ENCODE results near the gene NKTR. TPM values are rescaled to one million over a fixed set of nuclear protein-coding genes. Genes with fewer than 3 reads are reported as not detected.

Gene NKTR
- total RNA-seq, 3 donors from 2014 or later = 61.4 to 75.6 (median 70.5) TPM

DNA sequence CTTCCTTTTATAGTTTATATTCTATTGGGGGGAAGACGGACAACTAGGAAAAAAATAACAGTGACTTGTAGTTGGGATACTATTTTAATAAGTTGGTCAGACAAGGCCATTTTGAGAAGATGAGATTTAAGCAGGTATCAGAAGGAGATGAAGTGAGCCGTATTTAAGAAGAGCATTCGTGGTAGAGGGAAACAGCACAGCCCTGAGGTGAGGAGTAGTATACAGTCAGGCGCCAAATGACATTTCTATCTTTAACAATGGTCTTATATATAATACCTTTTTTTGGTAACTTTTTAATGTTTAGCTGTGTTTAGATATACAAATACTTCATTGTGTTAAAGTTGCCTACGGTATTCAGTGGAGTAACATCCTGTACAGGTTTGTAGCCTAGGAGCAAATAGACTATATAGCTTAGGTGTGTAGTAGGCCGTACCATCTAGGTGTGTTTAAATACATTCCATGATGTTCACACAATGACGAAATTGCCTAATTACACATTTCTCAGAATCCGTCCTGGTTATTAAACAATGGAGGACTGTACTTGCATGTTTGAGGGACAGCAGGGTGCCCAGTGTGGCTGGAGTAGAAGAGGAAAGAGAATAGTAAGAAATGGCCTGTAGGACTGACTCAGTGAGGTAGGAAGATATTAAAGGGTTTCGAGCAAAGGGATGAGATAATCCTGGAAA lies 1.6 kb downstream of the NKTR start:
- DNase-seq = no peak
- TF ChIP-seq, protein P1, sequence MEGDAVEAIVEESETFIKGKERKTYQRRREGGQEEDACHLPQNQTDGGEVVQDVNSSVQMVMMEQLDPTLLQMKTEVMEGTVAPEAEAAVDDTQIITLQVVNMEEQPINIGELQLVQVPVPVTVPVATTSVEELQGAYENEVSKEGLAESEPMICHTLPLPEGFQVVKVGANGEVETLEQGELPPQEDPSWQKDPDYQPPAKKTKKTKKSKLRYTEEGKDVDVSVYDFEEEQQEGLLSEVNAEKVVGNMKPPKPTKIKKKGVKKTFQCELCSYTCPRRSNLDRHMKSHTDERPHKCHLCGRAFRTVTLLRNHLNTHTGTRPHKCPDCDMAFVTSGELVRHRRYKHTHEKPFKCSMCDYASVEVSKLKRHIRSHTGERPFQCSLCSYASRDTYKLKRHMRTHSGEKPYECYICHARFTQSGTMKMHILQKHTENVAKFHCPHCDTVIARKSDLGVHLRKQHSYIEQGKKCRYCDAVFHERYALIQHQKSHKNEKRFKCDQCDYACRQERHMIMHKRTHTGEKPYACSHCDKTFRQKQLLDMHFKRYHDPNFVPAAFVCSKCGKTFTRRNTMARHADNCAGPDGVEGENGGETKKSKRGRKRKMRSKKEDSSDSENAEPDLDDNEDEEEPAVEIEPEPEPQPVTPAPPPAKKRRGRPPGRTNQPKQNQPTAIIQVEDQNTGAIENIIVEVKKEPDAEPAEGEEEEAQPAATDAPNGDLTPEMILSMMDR (IDR thresholded peaks at IDR 0.05) = no peak
- H3K4me1 ChIP-seq (ENCODE audit: low read depth) = peaks cover 19% of the 10 kb centered on the region

DNA sequence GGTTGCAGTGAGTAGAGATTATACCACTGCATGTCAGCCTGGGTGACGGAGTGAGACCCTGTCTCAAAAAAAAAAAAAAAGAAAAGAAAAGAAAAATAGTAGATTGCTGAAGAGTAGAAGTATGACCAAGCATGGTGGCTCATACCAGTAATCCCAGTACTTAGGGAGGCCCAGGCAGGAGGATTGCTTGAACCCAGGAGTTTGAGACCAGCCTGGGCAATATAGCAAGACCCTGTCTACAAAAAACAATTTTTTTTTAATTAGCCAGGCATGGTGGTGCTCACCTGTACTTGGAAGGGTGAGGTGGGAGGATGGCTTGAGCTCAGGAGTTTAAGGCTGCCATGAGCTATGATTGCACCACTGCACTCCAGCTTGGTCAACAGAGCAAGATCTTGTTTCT lies 2.5 kb downstream of the NKTR start:
- ATAC-seq (no peak), DNase-seq (no peak)
- no peak overlapping the region for H3K4me3 ChIP-seq
- no peaks in the 10 kb centered on the region for H3K9me3 ChIP-seq
- TF ChIP-seq, protein P1 (IDR thresholded peaks at IDR 0.05) = no peak
- intact Hi-C loops (cut with DNase I, micrococcal nuclease) = no loop called here
- H3K36me3 ChIP-seq (ENCODE audit: low read depth) = no peaks in the 10 kb centered on the region
- H3K4me1 ChIP-seq (ENCODE audit: low read depth) = peaks cover 19% of the 10 kb centered on the region

More for the DNA sequence above, 1.6 kb downstream of the NKTR start:
- Histone ChIP-seq H3K9me3 (no peaks in the 10 kb centered on the region), H3K4me3 (no peak overlapping the region), H3K36me3 (ENCODE audit: low read depth) (no peaks in the 10 kb centered on the region)
- no peak for ATAC-seq
- intact Hi-C loops (cut with DNase I, micrococcal nuclease) = no loop called here

DNA sequence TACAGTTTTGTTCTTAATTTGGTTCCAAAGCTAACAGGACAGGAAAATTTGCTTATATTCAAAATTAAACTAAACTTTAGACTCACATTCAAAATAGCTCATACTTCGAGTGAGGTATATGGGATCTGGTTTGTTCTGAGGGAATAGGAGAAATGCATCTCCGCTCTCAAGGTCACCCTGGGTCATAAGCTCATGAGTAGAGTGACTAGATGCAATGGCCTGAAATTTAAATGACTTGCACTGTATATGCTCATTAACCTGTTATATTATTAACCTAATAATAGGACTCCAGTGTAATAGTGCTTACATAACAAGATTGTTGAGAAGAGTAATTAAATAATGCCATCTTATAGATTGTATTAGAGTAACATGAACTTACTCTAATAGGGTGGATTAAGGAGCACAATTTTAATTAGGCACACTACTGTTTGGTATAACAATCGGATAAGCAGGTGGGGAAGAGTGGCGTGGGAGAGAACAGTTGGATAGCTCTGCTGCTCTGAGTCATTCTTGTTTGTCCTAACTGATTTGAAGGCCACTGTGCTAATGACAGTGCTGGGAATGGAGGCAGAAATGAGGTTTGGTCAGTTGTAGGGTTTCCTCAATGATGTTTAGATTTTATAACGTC lies 5.2 kb downstream of the NKTR start:
- Histone ChIP-seq H3K4me1 (ENCODE audit: low read depth) (peaks cover 16% of the 10 kb centered on the region), H3K36me3 (ENCODE audit: low read depth) (no peaks in the 10 kb centered on the region), H3K4me3 (no peak overlapping the region), H3K9me3 (no peaks in the 10 kb centered on the region)
- ATAC-seq (no peak), DNase-seq (no peak)
- TF ChIP-seq, protein P1 (IDR thresholded peaks at IDR 0.05) = no peak
- intact Hi-C loops (cut with DNase I, micrococcal nuclease) = no loop called here

DNA sequence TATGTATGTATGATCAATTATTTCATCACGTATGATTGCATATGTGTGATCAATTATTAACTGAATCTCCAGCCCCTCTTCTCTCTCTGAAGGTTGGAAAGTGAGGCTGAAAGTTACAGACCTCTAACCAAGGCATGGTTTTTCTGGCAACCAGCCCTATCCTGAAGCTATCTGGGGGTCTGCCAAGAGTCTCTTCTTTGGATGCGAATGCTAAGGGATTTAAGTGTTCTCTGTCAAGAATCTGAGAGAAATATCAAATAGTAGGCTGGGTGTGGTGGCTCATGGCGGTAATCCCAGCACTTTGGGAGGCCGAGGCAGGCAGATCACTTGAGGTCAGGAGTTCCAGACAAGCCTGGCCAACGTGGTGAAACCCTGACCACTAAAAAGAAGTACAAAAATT lies 8.1 kb downstream of the NKTR start:
- TF ChIP-seq, protein P1 (IDR thresholded peaks at IDR 0.05) = no peak
- Histone ChIP-seq H3K36me3 (ENCODE audit: low read depth) (no peaks in the 10 kb centered on the region), H3K4me1 (ENCODE audit: low read depth) (no peaks in the 10 kb centered on the region), H3K9me3 (no peaks in the 10 kb centered on the region), H3K4me3 (no peak overlapping the region)
- peak in 1 of 3 donors; percentile 32 for DNase-seq
- intact Hi-C loops (cut with DNase I, micrococcal nuclease) = no loop called here
- no peak for ATAC-seq

DNA sequence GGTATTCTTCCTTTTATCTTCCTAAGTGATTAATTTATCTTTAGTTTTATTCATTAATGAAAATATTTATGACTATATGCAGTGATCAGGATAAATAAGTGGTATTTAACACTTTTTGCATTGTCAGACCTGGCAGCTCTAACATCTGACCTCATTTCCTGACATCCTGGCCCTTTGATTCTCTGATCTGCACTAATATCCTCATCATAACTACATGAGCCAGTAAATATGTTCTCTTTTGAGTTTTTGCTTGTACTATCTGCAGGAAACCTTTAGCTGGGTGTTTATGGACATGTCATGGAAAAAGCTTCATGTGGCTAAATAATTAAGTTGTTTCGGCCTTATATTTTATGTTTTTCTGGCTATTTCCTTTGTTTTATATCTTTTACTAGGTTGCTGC lies 10.5 kb downstream of the NKTR start:
- Histone ChIP-seq H3K36me3 (ENCODE audit: low read depth) (no peaks in the 10 kb centered on the region), H3K4me3 (no peak overlapping the region), H3K4me1 (ENCODE audit: low read depth) (no peaks in the 10 kb centered on the region), H3K9me3 (no peaks in the 10 kb centered on the region)
- no peak for ATAC-seq
- TF ChIP-seq, protein P1 (IDR thresholded peaks at IDR 0.05) = no peak
- no peak for DNase-seq
- intact Hi-C loops (cut with DNase I, micrococcal nuclease) = no loop called here
